Amniotic epithelial cell (primary cell): Measurements from ENCODE around the gene H6PD.

ENCODE experiments used
- DNase-seq: peaks from one replicate; pipeline ENCODE4 v3.0.0-alpha.2; 2010; ENCODE audit warnings: low read depth

H6PD gene

DNA sequence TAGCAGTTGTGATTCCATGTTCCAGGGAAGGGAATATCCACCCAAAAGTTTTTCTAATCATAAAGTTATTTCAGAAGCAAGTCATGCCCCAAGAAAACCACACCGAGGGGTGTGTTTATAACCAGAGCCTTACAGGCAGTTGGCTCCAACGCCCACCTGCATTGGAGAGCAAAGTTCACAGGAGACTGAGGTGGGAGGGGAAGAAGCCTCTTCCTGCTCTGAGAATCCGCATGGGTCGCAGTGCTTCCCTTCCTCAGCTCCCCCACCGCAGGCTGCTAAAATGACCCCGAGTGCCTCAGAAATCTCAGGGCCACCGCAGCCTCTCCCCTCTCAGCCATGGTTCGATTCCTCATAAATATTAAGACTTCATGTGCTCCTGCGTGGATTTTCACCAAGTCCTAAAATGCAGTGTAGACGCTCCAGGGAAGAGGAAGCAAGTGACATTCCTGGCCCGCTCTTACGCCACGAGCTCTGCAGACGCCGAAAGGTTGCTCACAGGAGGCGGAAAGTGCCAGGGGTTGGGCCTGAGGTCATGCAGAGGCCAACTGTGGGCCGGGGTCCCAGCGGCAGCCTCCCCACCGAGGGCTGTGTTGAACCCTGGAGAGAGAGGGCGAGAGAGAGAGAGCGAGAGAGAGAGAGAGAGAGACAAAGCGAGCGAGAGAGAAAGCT, 44.7 kb downstream of the H6PD start:
- DNase-seq = peak; percentile 65

DNA sequence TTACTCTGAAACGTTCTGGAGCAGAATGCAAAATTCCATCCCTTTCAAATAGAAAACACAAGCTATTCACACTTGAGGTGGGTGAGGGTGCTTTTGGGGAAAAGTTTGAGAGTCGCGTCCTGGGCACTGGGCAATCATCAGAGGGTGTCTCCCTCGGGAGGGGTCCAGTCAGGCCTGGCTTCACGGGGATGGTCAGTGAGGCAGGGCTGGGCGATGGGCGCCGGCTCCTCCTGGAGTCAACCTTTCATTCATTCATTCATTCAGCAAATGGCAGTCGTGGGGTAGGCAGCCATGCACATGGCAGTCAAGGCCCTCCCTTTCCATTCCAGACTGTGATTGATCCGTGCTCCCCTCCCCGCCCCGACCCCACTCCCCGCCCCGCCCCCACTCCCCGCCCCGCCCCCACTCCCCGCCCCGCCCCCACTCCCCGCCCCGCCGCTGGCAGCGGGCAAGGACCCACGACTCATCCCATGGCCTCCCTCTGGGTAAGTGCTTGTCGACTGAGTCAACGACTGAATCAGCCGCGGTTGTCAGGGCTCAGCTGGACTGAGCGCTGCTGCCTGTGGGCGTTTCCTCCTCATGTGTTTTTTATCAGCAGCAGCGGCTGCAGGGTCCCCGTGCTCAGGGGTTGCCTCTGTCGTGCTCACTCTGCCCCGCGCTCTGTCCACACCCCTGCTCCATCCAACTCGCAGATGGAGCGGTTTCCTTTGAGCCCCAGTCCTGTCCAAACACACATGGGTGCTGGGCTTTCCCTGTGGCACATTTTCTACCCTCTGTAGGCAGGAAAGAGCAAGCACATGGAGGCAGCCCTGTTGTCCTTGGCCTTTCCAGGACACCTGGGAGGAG, 45.7 kb downstream of the H6PD start:
- DNase-seq = peak; percentile 95

DNA sequence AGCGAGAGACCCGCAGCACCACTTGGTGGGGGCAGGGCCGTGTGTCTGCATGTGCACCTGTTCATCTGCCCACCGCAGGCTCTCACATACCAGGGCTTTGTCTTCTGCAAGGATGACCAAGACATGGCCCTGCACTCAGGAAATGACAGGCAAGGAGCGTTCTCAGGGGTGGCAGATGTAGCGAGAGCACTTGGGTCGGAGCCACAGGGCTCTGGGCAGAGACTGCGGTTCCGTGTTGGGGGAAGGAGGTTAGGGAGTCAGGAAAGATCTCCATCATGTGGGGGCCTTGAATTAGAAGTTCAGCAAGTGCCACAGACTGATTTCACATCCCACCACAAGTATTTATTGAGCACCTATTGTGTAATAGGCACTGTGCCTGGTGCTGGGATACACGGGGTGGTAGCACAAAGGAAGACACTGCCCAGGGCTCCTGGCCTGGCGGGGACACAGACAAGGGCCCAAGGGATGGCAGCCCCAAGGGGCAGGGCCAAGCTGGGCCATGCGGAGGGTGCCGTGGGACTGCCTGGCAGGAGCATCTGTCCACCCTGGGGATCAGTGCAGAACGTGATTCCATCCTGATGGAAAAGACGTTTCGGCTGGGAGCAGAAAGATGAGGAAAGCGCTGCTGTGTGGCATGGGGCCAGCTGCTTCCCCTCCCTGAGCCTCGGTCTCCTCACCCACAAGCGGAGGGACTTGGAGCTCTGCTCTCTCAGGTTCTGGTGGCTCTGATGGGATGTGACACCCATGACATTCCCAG, 46.7 kb downstream of the H6PD start:
- DNase-seq = peak; percentile 92

DNA sequence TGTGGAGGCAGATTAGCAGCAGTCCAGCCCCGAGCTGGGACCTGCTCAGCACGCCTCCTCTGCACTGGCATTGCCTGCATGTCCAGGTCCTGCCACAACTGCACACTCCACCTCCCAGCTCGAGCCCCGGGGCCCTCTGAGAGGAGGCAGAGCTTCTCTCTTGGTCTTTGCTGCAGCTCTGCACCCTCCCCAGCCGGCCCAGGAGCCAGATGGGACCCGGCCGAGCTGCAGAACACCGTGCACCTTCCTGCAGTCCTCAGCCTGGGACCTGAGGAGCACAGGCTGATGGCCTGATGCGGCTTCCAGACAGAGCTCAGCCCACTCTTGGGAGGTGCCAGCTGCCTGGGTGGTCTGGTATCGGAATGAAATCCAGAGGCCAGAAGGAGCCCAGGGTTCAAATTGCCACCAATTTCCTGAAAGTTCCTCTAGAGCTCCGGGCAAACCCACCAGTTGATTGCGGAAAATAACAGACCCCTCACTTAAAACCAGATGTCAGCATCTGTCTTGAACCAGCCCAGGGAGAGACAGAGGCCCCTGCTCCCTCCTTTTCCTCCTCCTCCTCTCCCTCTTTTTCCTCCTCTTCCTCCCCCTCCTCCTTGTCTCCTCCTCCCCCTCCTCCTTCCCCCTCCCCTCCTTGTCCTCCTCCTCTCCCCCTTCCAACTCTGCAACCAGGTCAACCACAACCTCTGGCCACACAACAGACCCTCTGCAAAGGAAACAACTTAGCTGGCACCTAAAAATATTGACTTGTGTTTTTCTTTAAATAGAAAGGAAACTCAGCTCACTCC, 47.5 kb downstream of the H6PD start:
- peak; percentile 25 for DNase-seq

DNA sequence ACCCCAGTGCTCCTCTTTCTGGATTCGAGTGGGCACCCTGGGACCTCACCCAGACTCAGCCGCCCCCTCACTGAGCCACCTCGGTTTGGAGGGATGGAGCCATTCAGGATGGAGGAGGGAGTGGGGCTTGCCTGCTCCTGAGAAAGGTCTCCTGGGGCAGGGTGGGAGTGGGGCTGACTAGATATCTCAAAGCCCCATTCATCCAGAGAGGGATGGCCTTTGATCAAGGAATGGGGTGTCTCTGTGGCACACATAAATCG, 48.1 kb downstream of the H6PD start:
- no peak for DNase-seq

DNA sequence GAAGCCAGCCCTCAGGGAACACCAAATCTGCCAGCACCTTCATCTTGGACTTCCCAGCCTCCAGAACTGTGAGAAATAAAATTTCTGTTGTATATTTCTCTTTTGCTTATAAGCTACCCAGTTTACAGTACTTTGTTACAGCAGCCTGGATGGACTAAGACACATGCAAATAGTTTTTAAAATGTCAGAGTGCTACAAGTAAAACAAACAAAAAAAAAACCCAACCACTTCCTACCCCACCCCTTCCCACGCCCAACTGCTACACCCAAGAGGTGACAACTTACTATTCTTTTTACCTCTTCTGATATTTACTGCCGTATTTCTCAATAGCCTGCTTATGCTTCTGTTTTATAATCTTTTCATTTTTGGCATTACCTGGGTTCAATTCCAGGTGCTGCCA, 49.5 kb downstream of the H6PD start:
- DNase-seq = no peak

DNA sequence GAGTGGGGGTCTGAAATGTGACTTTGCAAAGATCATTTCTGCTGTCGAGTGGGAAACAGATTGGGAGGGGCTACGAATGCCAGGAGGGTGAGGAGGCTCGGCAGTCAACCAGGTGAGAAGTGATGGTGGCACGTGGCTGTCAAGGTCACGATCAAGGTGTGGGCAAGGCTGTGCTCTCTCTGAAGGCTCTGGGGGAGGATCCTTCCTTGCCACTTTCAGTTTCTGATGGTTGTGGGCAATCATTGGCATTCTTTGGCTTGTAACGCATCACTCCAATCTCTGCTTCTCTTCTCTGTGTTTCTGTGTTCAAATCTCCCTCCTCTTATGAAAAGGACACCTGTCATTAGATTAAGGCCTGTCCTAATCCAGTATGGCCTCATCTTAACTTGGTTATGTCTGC, 52.0 kb downstream of the H6PD start:
- no peak for DNase-seq

DNA sequence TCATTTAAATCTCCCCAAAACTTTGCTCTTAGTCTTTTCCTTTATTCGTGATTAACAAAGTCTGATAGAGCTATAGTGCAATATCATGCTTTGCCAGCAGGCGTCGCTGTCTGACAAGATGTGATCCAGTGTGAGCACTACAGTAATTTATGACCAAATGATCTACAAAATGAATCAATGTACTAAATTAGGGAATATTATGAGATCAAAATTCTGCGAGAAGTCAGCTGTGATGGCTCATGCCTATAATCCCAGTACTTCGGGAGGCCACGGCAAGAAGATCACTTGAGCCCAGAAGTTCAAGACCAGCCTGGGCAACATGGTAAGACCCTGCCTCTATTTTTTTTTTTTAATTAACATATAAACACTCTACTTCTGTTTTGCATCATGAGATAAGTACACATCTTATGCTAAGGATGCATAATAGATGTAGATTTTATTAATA, 54.5 kb downstream of the H6PD start:
- DNase-seq = peak; percentile 75

DNA sequence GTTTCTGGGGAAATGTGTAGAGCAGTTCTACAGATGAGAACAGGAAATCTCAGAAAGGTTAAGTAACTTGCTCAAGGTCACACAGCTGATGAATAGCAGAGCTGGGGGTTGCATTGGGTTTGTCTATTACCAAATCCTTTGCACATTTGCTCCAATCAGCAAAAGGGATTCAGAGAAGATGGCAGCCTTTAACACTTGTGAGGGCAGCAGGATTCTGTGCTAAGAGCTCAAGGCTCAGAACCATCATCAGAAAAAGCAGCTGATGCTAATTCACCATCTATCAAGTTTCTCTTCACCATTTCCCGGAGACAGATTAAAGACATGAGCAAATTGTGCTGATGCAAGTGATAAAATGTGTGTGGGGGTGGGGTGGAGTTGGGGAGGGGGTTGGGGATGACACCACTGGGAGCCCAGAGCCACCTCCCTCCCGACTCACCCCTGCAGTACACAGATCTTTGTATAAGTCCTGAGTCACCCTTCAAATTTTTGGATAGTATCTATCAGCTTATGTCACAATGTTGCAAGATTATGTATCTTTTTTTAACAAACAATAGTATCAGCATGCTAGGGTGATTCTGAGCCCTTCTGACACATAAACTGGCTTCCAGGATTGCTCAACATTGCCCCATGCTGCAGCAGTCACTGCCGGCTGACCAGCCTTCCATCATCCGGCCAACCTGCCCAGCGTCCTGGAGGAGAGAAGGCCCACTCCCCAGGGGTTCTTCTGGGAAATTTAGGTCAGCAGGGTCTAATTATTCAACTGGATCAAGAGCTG, 55.3 kb downstream of the H6PD start:
- peak; percentile 98 for DNase-seq

DNA sequence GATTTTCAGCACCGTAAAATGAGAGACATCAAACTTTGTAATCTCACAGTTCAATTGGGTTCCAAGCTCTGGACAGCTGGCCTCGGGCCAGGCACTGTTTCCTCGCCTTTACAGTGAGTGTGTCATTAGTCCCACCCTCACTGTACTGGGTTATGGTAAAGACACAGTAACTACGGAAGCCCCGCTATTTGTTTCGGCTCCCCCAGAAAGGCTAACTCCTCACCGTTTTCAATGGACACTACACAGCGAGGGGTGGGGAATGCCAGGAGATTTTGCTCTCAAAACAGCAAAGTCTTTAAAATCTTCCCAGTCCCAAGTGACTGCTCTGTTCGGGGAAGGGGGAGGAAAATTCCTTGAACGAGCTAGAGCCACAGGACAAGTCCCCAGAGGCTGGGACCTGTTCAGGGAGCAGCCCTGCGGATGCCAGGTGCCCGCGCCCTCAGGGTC, 57.4 kb downstream of the H6PD start:
- peak; percentile 43 for DNase-seq

DNA sequence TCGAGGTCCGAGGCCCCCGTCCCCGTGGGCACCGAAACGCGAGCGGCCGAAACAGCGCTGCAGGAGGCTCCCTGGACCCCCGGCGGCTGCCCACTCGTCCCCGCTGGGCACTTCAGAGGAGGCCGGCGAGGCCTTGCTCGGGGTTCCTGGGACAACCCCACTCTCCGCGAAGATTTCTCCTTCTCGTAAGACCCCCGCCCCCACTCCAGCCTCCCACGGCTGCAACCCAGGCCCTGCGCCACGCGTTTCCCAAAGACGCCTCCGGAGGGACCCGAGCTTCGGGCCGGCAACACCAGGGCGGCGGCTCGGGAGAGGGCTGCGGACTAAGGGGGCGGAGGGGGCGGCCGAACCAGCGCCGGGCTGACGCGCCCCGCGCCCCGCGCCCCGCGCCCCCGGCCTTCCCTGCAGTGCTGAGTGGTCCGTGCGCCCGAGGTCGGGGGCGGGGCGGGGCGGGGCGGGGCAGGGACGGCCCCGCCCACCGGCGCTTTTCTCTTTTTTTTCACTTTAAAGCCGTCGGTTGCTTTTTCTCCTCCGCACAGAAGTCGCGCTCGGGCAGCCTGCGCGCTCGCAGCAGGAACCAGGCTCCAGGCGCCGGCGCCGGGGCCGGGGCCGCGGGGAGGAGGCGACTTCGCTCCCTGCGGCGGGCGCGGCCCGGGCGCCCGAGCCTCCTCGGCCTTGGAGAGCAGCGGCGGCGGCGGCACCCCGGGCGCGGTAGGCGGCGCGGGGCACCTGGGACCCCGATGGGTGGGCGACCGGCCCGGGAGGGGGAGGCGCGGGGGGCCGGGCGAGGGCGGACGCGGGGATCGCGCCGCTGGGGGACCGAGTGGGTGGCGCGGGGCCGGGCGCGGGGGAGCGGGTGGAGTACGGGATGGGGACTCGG, 58.0 kb downstream of the H6PD start, which contains the start of gene SPSB1:
SPSB1 (plus strand) TSS at position 534 of the 880 bp plus-strand sequence. CDS start 62,998 bp downstream, outside the sequence.
- peak; percentile 75 for DNase-seq

DNA sequence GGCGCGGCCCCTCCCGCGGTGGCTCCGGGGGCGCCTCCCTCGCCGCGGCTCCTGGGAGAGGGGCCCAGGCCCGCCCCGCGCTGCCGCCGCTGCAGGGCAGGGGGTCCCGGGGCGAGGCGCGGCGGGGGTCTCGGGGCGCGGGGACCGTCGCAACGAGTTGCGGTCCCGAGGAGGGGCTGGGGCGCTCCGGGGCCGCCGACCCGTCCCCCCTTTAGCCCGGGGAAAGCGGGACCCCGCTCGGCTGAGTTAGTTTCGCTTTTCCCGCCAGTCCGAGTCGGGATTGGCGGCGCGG, 58.6 kb downstream of the H6PD start:
- DNase-seq = no peak

DNA sequence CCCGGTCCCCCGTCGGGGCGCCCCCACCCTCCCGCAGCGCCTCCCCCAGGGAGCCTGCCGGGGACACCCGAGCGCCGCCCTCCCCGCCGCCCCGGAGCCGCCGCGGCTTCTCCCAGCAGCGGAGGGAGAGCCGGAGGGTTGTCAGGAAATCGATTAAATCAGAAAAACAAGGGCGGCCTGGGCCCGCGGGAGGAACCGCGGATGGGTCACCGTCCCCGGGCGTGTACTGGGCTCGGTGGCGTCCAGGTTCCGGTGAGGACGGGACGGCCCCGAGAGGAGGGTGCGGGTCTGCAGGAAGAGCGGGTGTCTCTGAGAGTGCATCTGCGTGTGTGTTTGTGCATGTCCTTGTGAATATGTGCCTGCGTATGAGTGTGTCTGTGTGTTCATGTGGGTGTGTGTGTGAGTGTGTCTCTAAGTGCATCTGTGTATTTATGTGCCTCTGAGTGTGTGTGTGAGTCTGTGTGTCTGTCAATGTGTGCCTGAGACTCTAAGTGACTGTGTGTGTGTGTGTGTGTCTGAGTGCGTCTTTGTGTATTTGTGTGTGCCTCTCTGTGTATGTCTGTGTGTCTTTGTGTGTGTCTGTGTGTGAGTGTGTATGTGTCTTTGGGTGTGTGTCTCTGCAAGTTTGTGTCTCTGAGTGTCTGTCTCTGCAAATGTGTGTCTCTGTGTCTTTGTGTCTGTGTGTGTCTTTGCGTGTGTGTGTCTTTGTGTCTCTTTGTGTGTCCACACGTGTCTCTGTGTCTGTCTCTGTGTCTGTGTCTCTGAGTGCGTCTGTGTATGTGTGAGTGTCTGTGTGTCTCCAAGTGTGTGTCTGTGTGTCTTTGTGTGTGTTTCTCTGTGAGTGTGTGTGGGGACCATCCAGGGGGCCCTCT, 59.2 kb downstream of the H6PD start:
- peak; percentile 60 for DNase-seq

DNA sequence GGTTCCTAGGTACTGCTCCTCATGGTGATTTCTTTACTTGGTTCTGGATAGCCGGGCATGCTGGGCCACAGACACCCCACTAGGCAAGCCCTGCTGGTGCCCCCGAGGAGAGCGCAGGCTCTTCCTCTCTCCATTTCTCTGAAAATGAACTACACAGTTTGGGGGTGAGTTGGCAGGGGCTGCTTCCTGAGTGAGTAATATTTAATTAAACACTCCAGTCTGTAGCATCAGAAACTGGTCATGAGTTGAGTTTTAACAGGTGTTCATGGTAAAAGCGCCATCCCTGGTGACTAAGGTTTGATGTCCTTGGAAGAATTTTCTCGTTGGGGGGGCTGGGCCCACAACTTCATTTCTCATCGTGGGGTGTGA, 59.8 kb downstream of the H6PD start:
- peak; percentile 66 for DNase-seq

DNA sequence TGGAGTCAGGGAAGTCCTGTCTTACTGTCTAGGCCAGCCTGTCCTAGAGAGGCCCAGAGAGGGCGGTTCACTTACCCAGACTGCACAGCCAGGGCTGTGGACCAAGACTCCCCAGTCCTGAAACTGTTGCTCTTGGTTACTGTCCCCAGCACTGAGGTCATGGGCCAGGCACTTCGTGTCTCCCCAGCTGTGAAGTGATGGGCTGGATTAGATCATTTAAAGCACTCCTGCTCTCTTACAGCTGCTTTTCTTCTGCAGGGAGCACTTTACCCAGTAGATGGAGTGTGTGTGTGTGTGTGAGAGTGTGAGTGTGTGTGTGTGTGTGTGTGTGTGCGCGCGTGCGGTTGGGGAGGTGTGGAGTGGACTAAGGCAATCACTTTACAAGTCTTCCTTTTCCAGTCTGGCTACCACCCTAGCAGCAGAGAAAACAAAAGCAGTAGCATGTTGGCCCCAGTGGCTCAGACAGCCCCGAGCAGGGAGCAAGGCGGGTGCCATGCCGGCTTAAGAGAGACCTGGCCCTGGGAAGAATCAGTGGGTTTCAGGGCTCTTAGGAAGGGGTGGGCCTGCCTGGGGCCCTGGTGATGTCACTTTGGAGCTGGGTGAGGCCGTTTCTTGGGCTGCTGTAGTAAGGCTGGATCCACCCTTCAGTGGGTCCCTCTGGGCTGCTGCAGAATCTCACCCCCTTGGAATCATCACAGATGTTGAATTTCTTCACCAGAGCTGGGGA, 60.5 kb downstream of the H6PD start:
- DNase-seq = peak; percentile 70

DNA sequence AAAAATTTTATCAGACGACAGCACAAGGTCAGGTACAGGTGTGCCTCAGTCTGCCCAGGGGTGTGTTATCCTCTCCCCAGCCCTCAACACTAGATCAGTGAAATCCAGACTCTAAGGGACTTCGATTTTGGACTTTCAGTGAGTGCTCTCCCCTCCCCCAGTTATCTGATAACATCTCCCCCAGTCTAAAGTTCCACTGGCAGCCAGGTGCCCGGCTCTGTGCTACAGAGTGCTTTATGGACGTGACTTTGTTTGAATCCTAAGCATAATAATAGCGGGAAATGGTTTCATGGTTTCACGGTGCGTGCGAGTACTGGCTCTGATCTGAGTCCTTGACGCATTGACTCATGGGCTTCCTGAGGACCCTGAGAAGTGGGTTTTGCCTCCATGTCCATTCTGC, 61.3 kb downstream of the H6PD start:
- no peak for DNase-seq

DNA sequence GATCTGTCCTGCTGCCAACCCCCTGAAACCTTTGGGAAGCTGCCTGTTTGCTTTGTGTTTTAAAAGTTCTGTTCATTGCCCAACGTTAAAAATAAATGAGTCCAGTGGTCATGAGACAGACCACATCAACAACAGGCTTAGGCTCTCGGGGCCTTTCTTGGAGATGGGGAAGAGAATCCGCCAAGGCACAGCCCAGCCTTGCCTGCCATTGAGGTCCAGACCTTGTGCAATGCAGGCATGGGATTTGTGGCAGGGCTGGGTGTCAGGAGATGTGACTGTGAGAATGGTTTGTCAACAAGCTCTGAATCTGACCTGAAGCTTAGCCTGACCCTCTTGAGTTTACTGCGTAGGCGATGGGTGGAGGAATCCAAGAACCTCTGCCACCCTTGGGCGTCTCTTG, 62.3 kb downstream of the H6PD start:
- DNase-seq = peak; percentile 65

DNA sequence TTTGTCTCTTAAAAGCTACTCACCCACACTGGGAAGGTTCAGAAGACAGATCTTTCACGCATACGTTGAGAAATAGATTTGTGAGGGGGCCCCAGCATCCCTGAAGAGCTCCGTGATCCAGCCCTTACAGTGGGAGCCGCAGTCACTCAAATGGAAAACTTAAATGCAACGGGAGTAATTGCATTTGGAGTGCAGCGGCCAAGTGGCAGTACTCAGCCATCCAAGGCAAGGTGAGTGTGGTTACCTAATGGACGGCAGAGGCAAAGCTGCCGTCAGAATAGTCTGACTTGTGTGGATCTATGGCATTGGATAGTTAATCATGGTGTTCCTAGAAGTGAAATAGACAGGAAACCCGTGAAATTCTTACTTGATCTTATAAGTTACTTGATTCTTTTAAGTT, 63.3 kb downstream of the H6PD start:
- no peak for DNase-seq

DNA sequence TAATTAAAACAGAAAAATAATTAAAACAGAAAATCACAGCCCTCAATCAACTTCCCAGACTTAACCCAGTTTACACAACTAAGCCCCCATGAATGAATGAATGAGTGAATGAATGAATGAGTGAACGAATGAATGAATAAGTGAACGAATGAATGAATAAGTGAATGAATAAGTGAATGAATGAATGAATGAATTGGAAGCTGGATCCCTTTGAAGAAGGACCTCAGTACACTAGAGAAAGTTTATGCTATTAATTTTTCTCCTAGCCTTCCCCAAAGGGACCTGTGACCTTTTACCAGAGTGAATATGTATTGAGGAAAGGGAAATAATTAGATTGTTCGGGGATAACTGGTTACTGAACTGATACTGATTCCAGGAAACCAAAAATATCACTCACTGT, 63.7 kb downstream of the H6PD start:
- DNase-seq = no peak
